Testis (tissue), 2 donors: ENCODE data around the gene CCDC33.

Experiments used
- CTCF ChIP-seq, 3 experiments: fragments of 450-650 bp in 2 of 3; fragments of 200-600 bp in 1 of 3; sonication (generic) in 1 of 3; IDR thresholded peaks; one replicate each; pipeline ENCODE4 v1.5.1; 2016 to 2019; ENCODE audit warnings: antibody characterized with exemption in 3 of 3, mild to moderate bottlenecking in 2 of 3, moderate library complexity in 1 of 3
- POLR2A ChIP-seq: fragments of 450-650 bp; IDR thresholded peaks from one replicate; pipeline ENCODE4 v1.6.1; 2017; ENCODE audit warnings: antibody characterized with exemption, mild to moderate bottlenecking, moderate library complexity

GRCh38 chr15:74322558-74323180, 86.5 kb downstream of the CCDC33 start:
- TF ChIP-seq CTCF (IDR thresholded peaks at IDR 0.05) (peak; percentile 63 to 75 (median 69)), POLR2A (no peak)
